Ishikawa (cell line): ENCODE measurements around the gene CALM3.

Experiments used
- CEBPB ChIP-seq: IDR thresholded peaks from 2 replicates; pipeline ENCODE4 v1.6.1; 2012
- CREB1 ChIP-seq: IDR thresholded peaks from 2 replicates; pipeline ENCODE4 v1.6.1; 2012; ENCODE audit warnings: low read depth
- EGR1 ChIP-seq: IDR thresholded peaks from 2 replicates; pipeline ENCODE4 v1.6.1; 2012
- EP300 ChIP-seq: IDR thresholded peaks from 2 replicates; pipeline ENCODE4 v1.6.1; 2012; ENCODE audit warnings: borderline replicate concordance
- FOXM1 ChIP-seq: IDR thresholded peaks from 2 replicates; pipeline ENCODE4 v1.6.1; 2012; ENCODE audit warnings: low read depth, borderline replicate concordance
- MAX ChIP-seq: IDR thresholded peaks from 2 replicates; pipeline ENCODE4 v1.6.1; 2012
- NFIC ChIP-seq: IDR thresholded peaks from 2 replicates; pipeline ENCODE4 v1.6.1; 2012
- RAD21 ChIP-seq: IDR thresholded peaks from 2 replicates; pipeline ENCODE4 v1.6.1; 2012; ENCODE audit warnings: low read depth
- TAF1 ChIP-seq: IDR thresholded peaks from 2 replicates; pipeline ENCODE4 v1.6.1; 2012; ENCODE audit warnings: low read depth, mild to moderate bottlenecking
- TCF12 ChIP-seq: IDR thresholded peaks from 2 replicates; pipeline ENCODE4 v1.6.1; 2012; ENCODE audit warnings: low read depth
- TEAD4 ChIP-seq: IDR thresholded peaks from 2 replicates; pipeline ENCODE4 v1.6.1; 2012
- YY1 ChIP-seq: IDR thresholded peaks from 2 replicates; pipeline ENCODE4 v1.6.1; 2012; ENCODE audit warnings: low read depth
- ZBTB7A ChIP-seq: IDR thresholded peaks from 2 replicates; pipeline ENCODE4 v1.6.1; 2012; ENCODE audit warnings: low read depth
- TF ChIP-seq, protein P1 (sequence below): IDR thresholded peaks from 2 replicates; pipeline ENCODE4 v1.6.1; 2012
- TF ChIP-seq, protein P2 (sequence below): IDR thresholded peaks from 2 replicates; pipeline ENCODE4 v1.6.1; 2012; ENCODE audit warnings: low read depth, mild to moderate bottlenecking

CALM3 gene

GRCh38 chr19:46629546-46630025 lies 28.5 kb downstream of the CALM3 start:
- TF ChIP-seq EGR1 = no peak
- TF ChIP-seq NFIC = no peak

- TF ChIP-seq TAF1 (no peak), YY1 (no peak), TEAD4 (no peak), CREB1 (no peak), CEBPB (no peak)
These were observed 29.6 kb downstream of the CALM3 start for GRCh38 chr19:46630586-46631205.

GRCh38 chr19:46631481-46631880 lies 30.4 kb downstream of the CALM3 start:
- TF ChIP-seq MAX (no peak), TCF12 (no peak), ZBTB7A (no peak), CEBPB (no peak), EP300 (no peak), TEAD4 (no peak), YY1 (no peak), TAF1 (no peak)
- TF ChIP-seq, protein P1, sequence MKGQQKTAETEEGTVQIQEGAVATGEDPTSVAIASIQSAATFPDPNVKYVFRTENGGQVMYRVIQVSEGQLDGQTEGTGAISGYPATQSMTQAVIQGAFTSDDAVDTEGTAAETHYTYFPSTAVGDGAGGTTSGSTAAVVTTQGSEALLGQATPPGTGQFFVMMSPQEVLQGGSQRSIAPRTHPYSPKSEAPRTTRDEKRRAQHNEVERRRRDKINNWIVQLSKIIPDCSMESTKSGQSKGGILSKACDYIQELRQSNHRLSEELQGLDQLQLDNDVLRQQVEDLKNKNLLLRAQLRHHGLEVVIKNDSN = no peak
- TF ChIP-seq, protein P2, sequence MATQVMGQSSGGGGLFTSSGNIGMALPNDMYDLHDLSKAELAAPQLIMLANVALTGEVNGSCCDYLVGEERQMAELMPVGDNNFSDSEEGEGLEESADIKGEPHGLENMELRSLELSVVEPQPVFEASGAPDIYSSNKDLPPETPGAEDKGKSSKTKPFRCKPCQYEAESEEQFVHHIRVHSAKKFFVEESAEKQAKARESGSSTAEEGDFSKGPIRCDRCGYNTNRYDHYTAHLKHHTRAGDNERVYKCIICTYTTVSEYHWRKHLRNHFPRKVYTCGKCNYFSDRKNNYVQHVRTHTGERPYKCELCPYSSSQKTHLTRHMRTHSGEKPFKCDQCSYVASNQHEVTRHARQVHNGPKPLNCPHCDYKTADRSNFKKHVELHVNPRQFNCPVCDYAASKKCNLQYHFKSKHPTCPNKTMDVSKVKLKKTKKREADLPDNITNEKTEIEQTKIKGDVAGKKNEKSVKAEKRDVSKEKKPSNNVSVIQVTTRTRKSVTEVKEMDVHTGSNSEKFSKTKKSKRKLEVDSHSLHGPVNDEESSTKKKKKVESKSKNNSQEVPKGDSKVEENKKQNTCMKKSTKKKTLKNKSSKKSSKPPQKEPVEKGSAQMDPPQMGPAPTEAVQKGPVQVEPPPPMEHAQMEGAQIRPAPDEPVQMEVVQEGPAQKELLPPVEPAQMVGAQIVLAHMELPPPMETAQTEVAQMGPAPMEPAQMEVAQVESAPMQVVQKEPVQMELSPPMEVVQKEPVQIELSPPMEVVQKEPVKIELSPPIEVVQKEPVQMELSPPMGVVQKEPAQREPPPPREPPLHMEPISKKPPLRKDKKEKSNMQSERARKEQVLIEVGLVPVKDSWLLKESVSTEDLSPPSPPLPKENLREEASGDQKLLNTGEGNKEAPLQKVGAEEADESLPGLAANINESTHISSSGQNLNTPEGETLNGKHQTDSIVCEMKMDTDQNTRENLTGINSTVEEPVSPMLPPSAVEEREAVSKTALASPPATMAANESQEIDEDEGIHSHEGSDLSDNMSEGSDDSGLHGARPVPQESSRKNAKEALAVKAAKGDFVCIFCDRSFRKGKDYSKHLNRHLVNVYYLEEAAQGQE = no peak

DNA sequence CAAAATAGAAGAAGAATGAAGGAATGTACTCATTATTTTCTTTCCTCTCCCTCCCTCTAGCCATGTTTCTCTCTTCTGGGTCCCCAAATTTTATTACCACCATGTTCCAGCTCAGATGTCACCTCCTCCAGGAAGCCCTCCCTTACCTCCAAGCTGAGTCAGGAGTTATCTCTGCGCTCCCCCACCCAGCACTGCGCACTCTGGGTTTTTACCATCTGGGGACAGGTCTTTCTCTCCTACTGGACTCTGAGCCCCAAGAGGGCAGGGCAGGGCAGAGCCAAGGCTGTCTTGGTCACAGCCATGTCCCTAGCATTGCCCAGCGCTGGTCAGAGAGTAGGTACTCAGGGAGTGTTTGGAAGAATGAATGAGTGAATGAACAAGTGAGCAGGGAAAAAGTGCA lies 32.0 kb downstream of the CALM3 start:
- TF ChIP-seq TEAD4 (no peak), YY1 (no peak), EGR1 (no peak), RAD21 (no peak), CREB1 (no peak), FOXM1 (no peak), NFIC (no peak), TCF12 (no peak), ZBTB7A (no peak), CEBPB (no peak), TAF1 (no peak), EP300 (no peak), MAX (no peak)
- TF ChIP-seq, protein P1 = no peak
- TF ChIP-seq, protein P2 = no peak

DNA sequence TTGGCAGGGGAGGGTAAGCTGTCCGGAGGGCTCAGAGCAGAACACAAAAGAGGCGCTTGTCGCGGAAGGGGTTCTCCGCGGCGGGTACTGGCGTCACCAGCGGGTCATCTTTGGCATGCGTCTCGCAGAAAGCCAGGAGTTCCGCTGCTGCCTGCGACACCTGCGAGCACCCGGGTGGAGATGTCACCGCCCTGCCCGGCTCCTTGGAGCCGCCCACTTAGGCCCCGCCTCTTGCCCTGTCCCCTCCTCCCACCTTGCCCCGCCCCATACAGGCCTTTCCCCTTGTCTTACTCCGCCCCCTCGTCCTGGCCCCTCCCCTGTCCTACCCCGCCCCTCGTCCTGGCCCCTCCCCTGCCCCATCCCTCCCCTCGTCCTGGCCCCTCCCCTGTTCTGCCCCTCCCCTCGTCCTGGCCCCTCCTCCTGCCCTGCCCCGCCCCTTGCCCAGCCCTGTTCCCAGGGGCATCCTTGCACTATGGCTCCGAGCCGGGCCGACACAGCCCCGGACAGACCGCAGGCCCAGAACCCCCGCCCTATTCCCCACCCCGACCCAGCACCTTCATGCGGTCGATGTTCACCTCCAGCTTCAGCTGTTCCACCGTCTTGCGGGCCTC lies 33.0 kb downstream of the CALM3 start:
- TF ChIP-seq YY1 = no peak
- peak; percentile 46 for TF ChIP-seq MAX
- TF ChIP-seq ZBTB7A = no peak
- no peak for TF ChIP-seq EP300
- TF ChIP-seq TAF1 = 0 out of 2 replicates have a peak, but pooled peaks have one; percentile 4
- no peak for TF ChIP-seq TCF12

DNA sequence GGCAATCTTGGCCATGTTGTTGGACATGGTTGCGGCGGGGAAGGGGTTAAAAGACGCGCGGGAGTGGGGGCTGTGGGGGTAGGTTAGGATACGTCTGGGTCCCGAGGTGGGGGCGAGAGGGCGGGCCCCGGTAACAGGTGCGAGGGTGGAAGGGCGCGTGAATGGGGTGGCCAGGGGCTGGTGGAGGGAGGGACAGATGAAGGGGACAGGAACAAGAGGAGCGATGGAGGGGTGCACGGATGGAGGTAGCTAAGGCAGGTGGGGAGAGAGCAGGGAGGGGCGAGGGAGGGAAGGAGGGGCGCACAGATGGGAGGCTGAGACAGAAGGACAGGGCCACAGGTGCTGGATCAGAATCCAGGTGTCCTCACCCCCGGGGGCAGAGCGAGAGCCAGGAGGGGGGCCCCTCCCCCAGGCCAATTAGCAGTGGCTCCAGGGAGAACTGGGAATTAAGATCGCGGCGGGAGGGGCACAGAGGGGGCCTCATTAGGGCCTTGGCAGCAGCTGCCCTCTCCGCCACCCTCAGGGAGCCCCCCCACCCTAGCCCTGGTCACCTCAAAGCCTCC lies 33.6 kb downstream of the CALM3 start:
- TF ChIP-seq YY1 (0 out of 2 replicates have a peak, but pooled peaks have one; percentile 18), EGR1 (no peak), CREB1 (no peak), TAF1 (no peak), ZBTB7A (0 out of 2 replicates have a peak, but pooled peaks have one; percentile 16), TCF12 (no peak), TEAD4 (no peak)
- TF ChIP-seq, protein P2 = no peak
